SK-N-SH treated with all-trans-retinoic acid at 6 μM for 48 hours (cell line): Measurements from ENCODE around the gene C9orf50.

Experiments used
- ISL1 ChIP-seq: fragments of 250-450 bp; sonication (Bioruptor Pico); IDR thresholded peaks from 2 replicates; pipeline ENCODE4 v2.1.2; 2022; ENCODE audit warnings: mild to moderate bottlenecking, moderate library complexity
- ZFP30 ChIP-seq: fragments of 450-650 bp; formaldehyde crosslinking; IDR thresholded peaks from 2 replicates; pipeline ENCODE4 v1.5.0; 2022; ENCODE audit warnings: mild to moderate bottlenecking, moderate library complexity

DNA sequence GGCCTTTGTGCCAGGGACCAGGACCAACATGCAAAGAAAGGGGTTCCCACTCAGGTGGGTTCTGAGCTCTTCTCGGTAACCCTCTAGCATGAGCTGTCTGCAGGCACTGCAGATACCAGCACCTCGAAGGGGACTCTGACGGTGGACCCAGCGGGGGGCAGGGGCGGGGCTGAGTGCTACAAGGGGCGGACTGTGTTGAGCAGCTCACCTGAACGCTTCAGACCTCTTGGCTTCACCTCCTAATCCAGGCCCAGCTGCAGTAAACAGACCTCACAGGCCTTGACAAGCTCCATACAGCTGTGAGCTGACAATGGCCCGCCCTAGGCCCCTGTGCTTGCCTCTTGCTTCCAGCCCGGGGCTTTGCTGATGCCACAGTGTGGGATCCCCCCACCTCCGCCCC, 48.4 kb downstream of the C9orf50 start:
- TF ChIP-seq ISL1 (CRISPR knock-in tag) (no peak), ZFP30 (no peak)
